Osteocyte (in vitro differentiated cells): ENCODE results near the gene CBR3. TPM values are rescaled to one million over a fixed set of nuclear protein-coding genes. Genes with fewer than 3 reads are reported as not detected.

Experiments
- DNase-seq: peaks from one replicate; pipeline ENCODE4 v3.0.0; 2021; ENCODE audit warnings: mixed read lengths; ENCODE audit not compliant: unreplicated experiment; ENCODE audit errors: extremely low spot score
- H3K27ac Mint-ChIP-seq: one replicate; pipeline ENCODE4 v1.8.0; 2021; ENCODE audit warnings: mild to moderate bottlenecking, mixed read lengths; ENCODE audit not compliant: unreplicated experiment
- H3K27me3 Mint-ChIP-seq: one replicate; pipeline ENCODE4 v1.8.0; 2021; ENCODE audit warnings: mixed read lengths; ENCODE audit not compliant: unreplicated experiment
- H3K36me3 Mint-ChIP-seq: one replicate; pipeline ENCODE4 v1.8.0; 2021; ENCODE audit warnings: mixed read lengths; ENCODE audit not compliant: unreplicated experiment
- H3K4me1 Mint-ChIP-seq: one replicate; pipeline ENCODE4 v1.8.0; 2021; ENCODE audit warnings: mixed read lengths; ENCODE audit not compliant: unreplicated experiment
- H3K4me3 Mint-ChIP-seq: one replicate; pipeline ENCODE4 v1.8.0; 2021; ENCODE audit warnings: mild to moderate bottlenecking, moderate library complexity, mixed read lengths; ENCODE audit not compliant: unreplicated experiment
- H3K9me3 Mint-ChIP-seq: one replicate; pipeline ENCODE4 v1.8.0; 2021; ENCODE audit warnings: mixed read lengths; ENCODE audit not compliant: unreplicated experiment
- CTCF ChIP-seq: fragments of 200-600 bp; sonication (generic); IDR thresholded peaks from 2 replicates; pipeline ENCODE4 v1.5.0; 2021; ENCODE audit warnings: antibody characterized with exemption, mild to moderate bottlenecking, moderate library complexity
- total RNA-seq: library from RNA; stranded (reverse); gene quantifications from 2 replicates; pipeline ENCODE4 v1.2.1, GENCODE V29; 2021

Gene CBR3
- total RNA-seq, 1 donor from 2014 or later, result 7.5 TPM

GRCh38 chr21:36178349-36178748, 43.5 kb downstream of the CBR3 start:
- H3K27ac Mint-ChIP-seq, result no peak overlapping the region
- no peak overlapping the region for H3K4me3 Mint-ChIP-seq
- no peak for DNase-seq
- peaks cover 5% of the 10 kb centered on the region for H3K36me3 Mint-ChIP-seq
- no peak for TF ChIP-seq CTCF
- peaks cover 6% of the 10 kb centered on the region for H3K4me1 Mint-ChIP-seq
- H3K27me3 Mint-ChIP-seq, result no peaks in the 10 kb centered on the region
- peaks cover 8% of the 10 kb centered on the region for H3K9me3 Mint-ChIP-seq

GRCh38 chr21:36179145-36179544, 44.3 kb downstream of the CBR3 start:
- peaks cover 5% of the 10 kb centered on the region for H3K36me3 Mint-ChIP-seq
- peaks cover 6% of the 10 kb centered on the region for H3K4me1 Mint-ChIP-seq
- no peak overlapping the region for H3K27ac Mint-ChIP-seq
- DNase-seq, result no peak
- no peak for TF ChIP-seq CTCF
- peaks cover 8% of the 10 kb centered on the region for H3K9me3 Mint-ChIP-seq
- no peak overlapping the region for H3K4me3 Mint-ChIP-seq
- no peaks in the 10 kb centered on the region for H3K27me3 Mint-ChIP-seq

DNA sequence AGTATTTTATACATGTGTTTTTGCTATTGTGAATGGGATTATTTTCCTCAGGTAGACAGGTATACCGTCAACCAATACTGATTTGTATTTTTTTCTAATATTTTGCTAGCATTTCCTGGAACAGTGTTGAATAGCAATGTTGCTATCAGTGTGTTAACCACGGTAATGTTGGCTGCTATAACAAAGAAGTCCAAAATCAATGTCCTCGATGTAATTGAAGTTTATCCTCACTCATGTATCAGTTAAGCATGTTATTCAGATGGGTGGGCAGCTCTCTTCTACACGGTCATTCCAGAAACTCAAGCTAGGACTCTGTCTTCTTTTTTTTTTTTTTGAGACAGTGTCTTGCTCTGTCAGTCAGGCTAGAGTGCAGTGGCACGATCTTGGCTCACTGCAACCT, 46.1 kb downstream of the CBR3 start:
- Mint-ChIP-seq H3K9me3 (peaks cover 8% of the 10 kb centered on the region), H3K27ac (no peak overlapping the region), H3K36me3 (peaks cover 7% of the 10 kb centered on the region), H3K27me3 (no peaks in the 10 kb centered on the region), H3K4me3 (no peak overlapping the region), H3K4me1 (peaks cover 6% of the 10 kb centered on the region)
- TF ChIP-seq CTCF, result no peak
- no peak for DNase-seq

DNA sequence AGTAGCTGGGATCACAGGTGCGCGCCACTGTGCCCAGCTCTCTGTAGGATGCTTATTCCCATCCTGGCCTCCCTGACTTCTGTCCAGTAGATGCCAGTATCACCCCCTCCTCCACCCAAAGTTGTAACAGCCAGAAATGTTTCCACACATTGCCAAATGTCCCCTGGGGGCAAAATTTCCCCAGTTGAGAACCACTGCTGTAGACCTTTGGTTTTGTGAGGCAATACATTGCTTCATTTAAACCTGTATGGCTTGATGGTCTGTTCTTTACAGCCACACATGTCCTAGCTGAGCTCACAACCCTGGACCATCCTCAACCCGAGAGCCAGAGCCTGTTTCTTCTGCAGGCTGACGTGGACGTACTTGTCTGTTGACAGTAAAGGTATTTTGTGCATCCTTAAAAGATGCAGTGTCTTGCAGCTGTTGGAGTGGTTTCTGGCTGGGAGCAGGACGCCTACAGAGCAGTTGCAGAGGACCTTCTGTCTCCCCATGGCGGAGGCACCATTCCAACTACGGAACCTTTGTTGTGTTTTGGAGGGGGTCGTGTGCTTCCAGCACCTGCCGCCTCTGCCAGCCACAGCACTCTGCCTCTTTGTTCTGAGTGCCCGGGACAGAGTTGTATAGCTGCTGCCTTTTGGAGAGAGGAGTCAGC, 48.4 kb downstream of the CBR3 start:
- no peak overlapping the region for H3K4me3 Mint-ChIP-seq
- no peak for TF ChIP-seq CTCF
- H3K36me3 Mint-ChIP-seq, result peaks cover 7% of the 10 kb centered on the region
- no peak for DNase-seq
- peaks cover 10% of the 10 kb centered on the region for H3K4me1 Mint-ChIP-seq
- no peaks in the 10 kb centered on the region for H3K27me3 Mint-ChIP-seq
- peaks cover 8% of the 10 kb centered on the region for H3K9me3 Mint-ChIP-seq
- H3K27ac Mint-ChIP-seq, result no peak overlapping the region

GRCh38 chr21:36184545-36184944, 49.7 kb downstream of the CBR3 start:
- no peaks in the 10 kb centered on the region for H3K9me3 Mint-ChIP-seq
- H3K4me1 Mint-ChIP-seq, result peaks cover 18% of the 10 kb centered on the region
- no peak for TF ChIP-seq CTCF
- H3K36me3 Mint-ChIP-seq, result peaks cover 3% of the 10 kb centered on the region
- H3K27ac Mint-ChIP-seq, result no peak overlapping the region
- H3K27me3 Mint-ChIP-seq, result no peaks in the 10 kb centered on the region
- H3K4me3 Mint-ChIP-seq, result no peak overlapping the region
- no peak for DNase-seq
